Measurements from ENCODE around the gene ROR2. TPM values are rescaled to one million over a fixed set of nuclear protein-coding genes. Genes with fewer than 3 reads are reported as not detected.

Gene ROR2
- total RNA-seq, 2 experiments from 2014 or later, result not detected

- Mint-ChIP-seq H3K9me3 (no peaks in the 10 kb centered on the region), H3K36me3 (ENCODE audit: low read depth) (no peaks in the 10 kb centered on the region), H3K4me1 (ENCODE audit: low read depth) (peaks cover 4% of the 10 kb centered on the region), H3K27me3 (peaks cover 58% of the 10 kb centered on the region), H3K4me3 (no peak overlapping the region), H3K27ac (no peak overlapping the region)
- Histone ChIP-seq H3K27ac (ENCODE audit: low read depth in 1 of 2, low read length in 2 of 2) (no peak overlapping the region), H3K36me3 (ENCODE audit: insufficient read depth, low read length) (no peaks in the 10 kb centered on the region), H3K4me1 (ENCODE audit: insufficient read depth, low read length) (peaks cover 7% of the 10 kb centered on the region), H3K9me3 (ENCODE audit: control insufficient read depth in 1 of 2, insufficient read depth in 1 of 2, low read length in 2 of 2) (no peaks in the 10 kb centered on the region), H3K27me3 (ENCODE audit: control insufficient read depth in 1 of 2, insufficient read depth in 2 of 2, low read length in 2 of 2) (peaks cover 12 to 28% of the 10 kb centered on the region in 2 experiments), H3K4me3 (ENCODE audit: low read length) (no peak overlapping the region)
- ChIA-PET CTCF (no interaction called here), POLR2A (no interaction called here)
- ATAC-seq (ENCODE audit: poor library complexity) (peak; percentile 57), DNase-seq (peak; percentile 11 to 68 (median 40))
- intact Hi-C loops (cut with DNase I, micrococcal nuclease), result loop anchor here (1.0 to 5.0 kb wide), 3 partner anchors 644 to 766 kb away; no protein-coding TSS in a partner anchor
- peak; percentile 67 for TF ChIP-seq CTCF (IDR thresholded peaks at IDR 0.05)
Measured at GRCh38 chr9:91681461-91682305, 268.3 kb downstream of the ROR2 start.

- no peak for TF ChIP-seq CTCF (IDR thresholded peaks at IDR 0.05)
- H3K4me3 Mint-ChIP-seq, result no peak overlapping the region
- intact Hi-C loops (cut with DNase I, micrococcal nuclease), result loop anchor here (1.0 to 5.0 kb wide), 3 partner anchors 644 to 766 kb away; no protein-coding TSS in a partner anchor
- POLR2A ChIA-PET, result no interaction called here
- no peaks in the 10 kb centered on the region for H3K36me3 ChIP-seq (ENCODE audit: insufficient read depth, low read length)
- no peaks in the 10 kb centered on the region for H3K9me3 Mint-ChIP-seq
- ATAC-seq (ENCODE audit: poor library complexity), result no peak
- DNase-seq, result no peak
- H3K27me3 Mint-ChIP-seq, result peaks cover 62% of the 10 kb centered on the region
- CTCF ChIA-PET, result no interaction called here
- peaks cover 4% of the 10 kb centered on the region for H3K4me1 Mint-ChIP-seq (ENCODE audit: low read depth)
- H3K27ac ChIP-seq (ENCODE audit: low read depth in 1 of 2, low read length in 2 of 2), result no peak overlapping the region
- no peak overlapping the region for H3K27ac Mint-ChIP-seq
- peaks cover 12 to 35% of the 10 kb centered on the region in 2 experiments for H3K27me3 ChIP-seq (ENCODE audit: control insufficient read depth in 1 of 2, insufficient read depth in 2 of 2, low read length in 2 of 2)
- peaks cover 7% of the 10 kb centered on the region for H3K4me1 ChIP-seq (ENCODE audit: insufficient read depth, low read length)
- no peaks in the 10 kb centered on the region for H3K36me3 Mint-ChIP-seq (ENCODE audit: low read depth)
- H3K4me3 ChIP-seq (ENCODE audit: low read length), result no peak overlapping the region
- H3K9me3 ChIP-seq (ENCODE audit: control insufficient read depth in 1 of 2, insufficient read depth in 1 of 2, low read length in 2 of 2), result no peaks in the 10 kb centered on the region
Measured at GRCh38 chr9:91680998-91681397, 269.0 kb downstream of the ROR2 start.

GRCh38 chr9:91680106-91680505 lies 269.9 kb downstream of the ROR2 start:
- Mint-ChIP-seq H3K9me3 (no peaks in the 10 kb centered on the region), H3K4me1 (ENCODE audit: low read depth) (peaks cover 4% of the 10 kb centered on the region), H3K4me3 (no peak overlapping the region), H3K27me3 (peaks cover 67% of the 10 kb centered on the region), H3K27ac (no peak overlapping the region), H3K36me3 (ENCODE audit: low read depth) (no peaks in the 10 kb centered on the region)
- peaks cover 12 to 36% of the 10 kb centered on the region in 2 experiments for H3K27me3 ChIP-seq (ENCODE audit: control insufficient read depth in 1 of 2, insufficient read depth in 2 of 2, low read length in 2 of 2)
- no peak for TF ChIP-seq CTCF (IDR thresholded peaks at IDR 0.05)
- H3K4me1 ChIP-seq (ENCODE audit: insufficient read depth, low read length), result peaks cover 7% of the 10 kb centered on the region
- no peaks in the 10 kb centered on the region for H3K36me3 ChIP-seq (ENCODE audit: insufficient read depth, low read length)
- H3K27ac ChIP-seq (ENCODE audit: low read depth in 1 of 2, low read length in 2 of 2), result no peak overlapping the region
- ChIA-PET CTCF (no interaction called here), POLR2A (no interaction called here)
- intact Hi-C loops (cut with DNase I, micrococcal nuclease), result loop anchor here (5.0 kb wide), 2 partner anchors 643 to 763 kb away; no protein-coding TSS in a partner anchor
- no peaks in the 10 kb centered on the region for H3K9me3 ChIP-seq (ENCODE audit: control insufficient read depth in 1 of 2, insufficient read depth in 1 of 2, low read length in 2 of 2)
- ATAC-seq (ENCODE audit: poor library complexity) (no peak), DNase-seq (no peak)
- H3K4me3 ChIP-seq (ENCODE audit: low read length), result no peak overlapping the region

Data from CD4-positive, alpha-beta T cell (primary cell).